SH-SY5Y (cell line): ENCODE results near the gene SERPINH1.

Source experiments
- GATA2 ChIP-seq: IDR thresholded peaks from 2 replicates; pipeline ENCODE4 v1.6.1; 2011; ENCODE audit warnings: mild to moderate bottlenecking, low read depth, low read length
- GATA3 ChIP-seq: IDR thresholded peaks from 2 replicates; pipeline ENCODE4 v1.6.1; 2011; ENCODE audit warnings: low read depth, mild to moderate bottlenecking, low read length, moderate library complexity

SERPINH1 gene

DNA sequence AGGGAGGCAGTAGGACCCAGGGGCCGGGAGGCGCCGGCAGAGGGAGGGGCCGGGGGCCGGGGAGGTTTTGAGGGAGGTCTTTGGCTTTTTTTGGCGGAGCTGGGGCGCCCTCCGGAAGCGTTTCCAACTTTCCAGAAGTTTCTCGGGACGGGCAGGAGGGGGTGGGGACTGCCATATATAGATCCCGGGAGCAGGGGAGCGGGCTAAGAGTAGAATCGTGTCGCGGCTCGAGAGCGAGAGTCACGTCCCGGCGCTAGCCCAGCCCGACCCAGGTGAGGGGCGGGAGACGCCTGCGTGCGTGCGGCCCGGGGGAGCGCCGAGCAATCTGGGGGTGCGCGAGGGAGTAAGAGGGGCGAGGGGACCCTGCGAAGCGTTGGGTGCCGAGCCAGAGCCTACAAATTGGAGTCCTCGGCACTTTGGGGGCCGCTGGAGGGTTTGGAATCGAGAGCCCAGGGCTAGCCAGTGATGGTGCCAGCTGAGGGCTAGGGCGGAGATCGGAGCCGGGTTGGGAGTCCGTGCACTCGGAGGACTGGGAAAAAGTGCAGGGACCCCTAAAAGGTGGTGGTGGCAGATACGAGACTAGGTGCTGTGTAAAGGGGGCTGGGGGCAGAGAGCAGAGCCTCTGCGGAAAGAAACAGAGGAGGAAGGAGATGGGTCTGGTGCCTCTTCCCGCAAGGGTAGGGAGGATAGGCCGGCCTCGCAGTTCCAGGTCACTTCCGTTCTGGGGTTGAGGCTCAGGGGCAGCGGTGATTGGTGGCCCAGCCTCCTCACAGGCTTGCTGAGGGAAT lies at the start of gene SERPINH1:
SERPINH1 (plus strand) TSS at position 206 of the 788 bp plus-strand sequence. CDS start 4,097 bp downstream, outside the sequence.
- no peak for TF ChIP-seq GATA2
- TF ChIP-seq GATA3, result no peak

DNA sequence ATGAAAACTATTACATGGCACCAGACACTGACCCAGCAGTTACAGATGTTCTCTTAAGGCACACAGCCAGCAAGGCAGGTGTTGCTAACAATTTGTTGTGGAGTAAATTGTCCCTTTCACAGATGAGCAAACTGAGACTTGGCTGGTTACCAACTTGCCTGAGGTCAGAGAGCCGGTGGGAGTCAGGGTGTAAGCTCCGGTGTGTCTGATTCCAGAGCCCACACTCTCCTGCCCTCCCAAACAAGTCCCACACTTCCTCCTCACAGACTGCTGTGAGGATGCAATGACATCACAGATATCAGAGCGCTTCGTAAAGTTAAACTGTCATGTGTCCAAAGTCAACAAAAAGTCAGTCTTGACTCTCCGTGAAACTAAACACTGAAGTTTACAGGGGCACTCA lies 48.8 kb upstream of the SERPINH1 start:
- TF ChIP-seq GATA3 (no peak), GATA2 (no peak)

DNA sequence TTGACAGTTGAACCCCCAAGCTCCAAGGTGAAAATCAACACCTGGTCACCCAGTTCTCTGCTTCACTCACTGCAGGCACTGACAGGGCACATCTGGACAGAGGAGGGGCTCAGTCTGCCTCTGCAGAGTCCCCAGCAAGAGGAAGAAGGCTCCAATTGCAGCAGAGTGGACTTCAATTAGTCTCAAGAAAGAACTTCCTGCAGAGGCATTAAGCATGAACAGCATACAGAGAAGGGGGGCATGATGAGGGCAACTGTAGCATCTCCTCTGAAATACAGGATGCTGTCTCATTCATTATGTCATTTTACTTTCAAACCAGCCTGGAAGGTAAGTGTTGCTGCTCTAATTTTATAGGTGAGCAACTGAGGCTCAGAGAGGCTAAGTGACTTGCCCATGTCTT lies 47.5 kb upstream of the SERPINH1 start:
- TF ChIP-seq GATA3 (no peak), GATA2 (no peak)

DNA sequence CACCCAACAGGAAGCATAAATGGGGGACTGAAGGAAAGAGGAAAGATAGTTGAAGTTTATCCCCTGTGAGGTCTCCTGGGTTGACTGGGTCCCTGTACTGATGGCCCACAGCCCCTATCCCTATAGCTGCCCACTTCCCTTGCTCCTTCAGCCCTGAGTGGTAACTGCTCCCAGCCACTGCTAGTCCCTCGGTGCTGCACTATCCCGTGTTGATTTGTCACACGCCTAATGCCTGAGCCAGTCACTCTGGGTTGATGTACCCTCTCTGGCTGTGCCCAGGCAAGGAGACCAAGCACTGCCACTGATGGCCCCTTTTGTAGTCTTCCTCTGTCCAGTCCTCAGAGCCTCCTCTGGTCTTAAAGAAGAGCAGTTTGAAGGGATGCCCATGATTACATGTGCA lies 45.9 kb upstream of the SERPINH1 start:
- TF ChIP-seq GATA3 (no peak), GATA2 (no peak)

DNA sequence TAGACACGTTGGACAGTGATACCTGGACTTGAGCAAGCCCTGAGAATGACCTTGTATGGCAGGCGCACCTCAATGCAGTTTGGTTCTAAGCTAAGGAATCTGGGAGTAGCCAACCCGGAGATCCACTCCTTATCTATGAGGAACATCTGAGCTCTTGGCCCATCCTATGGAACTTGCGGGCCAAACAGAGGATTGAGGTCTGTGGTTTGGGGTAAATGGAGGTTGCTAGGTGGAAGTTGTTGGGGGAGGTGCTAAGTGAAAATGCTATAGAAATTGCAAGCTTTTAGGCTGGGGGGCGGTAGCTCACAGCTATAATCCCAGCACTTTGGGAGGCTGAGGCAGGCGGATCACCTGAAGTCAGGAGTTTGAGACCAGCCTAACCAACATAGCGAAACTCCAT lies 45.2 kb upstream of the SERPINH1 start:
- TF ChIP-seq GATA3, result no peak
- no peak for TF ChIP-seq GATA2

DNA sequence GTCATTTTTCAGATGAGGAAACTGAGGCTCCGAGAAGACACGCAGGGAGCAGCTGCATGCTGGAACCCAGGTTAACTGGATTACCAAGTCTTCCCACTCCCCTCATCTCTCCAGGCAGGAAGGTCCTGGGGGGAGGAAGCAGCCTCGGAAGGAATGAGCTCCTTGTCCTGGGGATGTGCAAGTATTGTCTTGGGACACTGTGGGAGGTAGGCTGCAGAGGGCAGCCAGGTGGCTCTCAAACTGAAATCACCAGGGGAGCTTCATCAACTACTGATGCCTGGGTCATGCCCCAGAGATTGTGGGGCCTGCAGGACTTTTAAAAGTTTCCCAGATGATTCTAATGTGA lies 43.9 kb upstream of the SERPINH1 start:
- TF ChIP-seq GATA2 (no peak), GATA3 (no peak)

DNA sequence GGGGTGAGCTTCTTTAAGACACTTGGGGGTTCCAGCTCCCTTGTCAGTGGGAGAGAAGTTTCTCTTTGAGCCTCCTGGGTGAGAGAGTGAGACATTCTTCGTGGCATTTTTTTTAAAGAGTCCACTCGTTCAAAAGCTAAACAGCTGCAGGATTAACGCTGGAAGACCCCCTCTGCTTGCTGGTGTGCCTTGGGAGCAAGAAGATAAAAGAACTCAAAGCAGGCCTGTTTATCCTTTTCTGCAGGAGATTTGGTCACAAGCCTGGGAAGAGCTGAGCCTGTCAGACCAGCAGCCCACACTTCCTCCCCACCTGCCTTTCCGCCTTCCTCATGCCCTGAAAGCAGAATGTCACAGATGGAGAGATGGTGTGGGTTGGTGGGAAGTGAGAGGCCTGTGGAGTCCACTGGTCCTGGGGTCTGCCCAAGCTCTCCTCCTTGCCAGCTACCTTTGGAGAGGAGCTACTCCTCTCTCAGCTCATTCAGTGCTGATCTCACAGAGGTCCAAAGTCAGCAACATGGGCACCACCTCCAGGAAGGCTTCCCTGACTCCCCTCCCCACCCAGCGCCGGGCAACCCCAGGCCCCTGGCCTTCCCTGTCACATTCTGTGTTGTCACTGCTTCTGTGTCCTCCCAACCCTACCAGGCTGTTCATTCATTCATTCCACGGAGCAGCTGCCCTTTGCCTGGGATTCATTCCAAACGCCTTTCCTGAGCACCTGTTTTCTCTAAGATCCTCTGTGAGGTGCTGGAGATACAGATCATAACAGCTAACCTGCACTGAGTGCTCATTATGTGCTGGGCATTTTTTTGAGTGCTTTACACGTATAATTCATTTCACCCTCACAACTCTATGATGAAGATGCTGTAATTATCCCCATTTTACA lies 43.0 kb upstream of the SERPINH1 start:
- TF ChIP-seq GATA2, result no peak
- TF ChIP-seq GATA3, result no peak

DNA sequence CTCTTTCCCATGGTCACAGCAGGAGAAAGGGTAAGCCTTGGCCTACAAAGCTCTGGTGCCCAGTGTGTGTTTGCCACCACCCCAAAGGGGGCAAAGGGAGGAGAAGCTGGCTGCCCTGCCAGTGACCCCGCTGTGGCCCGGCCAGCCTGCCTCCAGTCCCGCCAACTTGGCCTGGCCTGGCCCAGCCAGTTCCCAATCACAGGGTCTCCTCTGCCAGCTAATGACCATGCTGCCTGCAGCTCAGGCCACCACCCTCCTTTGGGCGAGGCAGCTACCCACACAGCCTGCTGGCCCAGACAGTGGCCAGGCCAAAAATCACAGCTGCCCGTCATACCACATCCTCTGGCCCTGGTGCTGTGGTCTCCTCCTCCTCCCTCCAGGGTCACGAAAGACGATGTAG lies 41.4 kb upstream of the SERPINH1 start:
- no peak for TF ChIP-seq GATA2

DNA sequence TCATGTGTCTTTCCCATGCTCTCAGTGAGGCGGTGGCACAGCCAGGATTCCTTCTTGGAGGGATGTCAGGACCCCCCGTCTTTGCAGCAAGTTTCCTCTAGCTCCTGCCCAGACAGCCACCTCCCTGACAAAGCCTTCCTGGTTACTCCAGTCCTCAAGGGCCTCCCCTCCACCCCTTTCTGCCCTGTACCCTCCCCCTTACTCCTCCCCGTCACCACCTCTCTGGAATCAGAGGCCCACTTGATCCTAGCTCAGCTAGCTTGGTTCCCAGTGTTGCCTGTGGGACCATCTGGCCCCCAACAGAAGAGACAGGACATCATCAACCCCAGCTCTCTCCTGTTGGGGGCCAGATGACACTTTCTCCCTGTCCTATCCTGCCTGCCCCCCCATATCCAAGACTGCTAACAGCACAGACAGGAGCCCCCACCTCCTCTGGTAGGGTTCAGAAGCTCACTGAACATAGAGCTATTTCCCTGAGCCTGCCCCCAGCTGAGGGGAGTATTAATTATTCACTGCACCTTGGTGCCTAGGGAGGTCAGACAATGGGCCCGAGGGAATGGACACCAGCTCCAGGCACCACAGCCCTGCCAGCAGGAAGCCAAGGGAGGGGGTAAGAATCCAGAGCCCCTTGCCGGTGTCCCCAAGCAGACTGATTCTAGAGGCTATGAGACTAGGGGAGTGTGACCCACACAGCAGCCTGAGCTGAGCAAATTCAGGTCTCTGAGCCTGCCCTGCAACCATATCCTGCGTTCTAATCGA lies 39.6 kb upstream of the SERPINH1 start:
- TF ChIP-seq GATA3 (no peak), GATA2 (no peak)

DNA sequence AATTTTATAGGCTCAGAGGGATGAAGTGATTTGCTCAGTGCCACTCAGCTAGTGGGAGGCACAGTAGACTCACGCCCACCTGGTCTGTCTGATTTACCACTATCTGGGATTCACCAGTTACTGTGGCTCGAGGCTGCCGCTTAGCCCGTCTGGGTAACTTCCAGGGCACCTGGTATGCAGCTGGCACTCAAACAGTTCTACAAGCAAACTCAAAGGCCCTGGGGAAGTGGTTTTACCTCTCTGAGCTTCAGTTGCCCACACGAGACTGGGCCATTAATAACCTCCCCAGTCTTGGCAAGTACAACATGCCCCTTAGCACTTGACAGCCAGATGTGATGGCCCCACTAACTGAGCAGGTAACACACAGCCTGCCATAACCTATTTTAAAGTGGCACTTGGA lies 38.9 kb upstream of the SERPINH1 start:
- TF ChIP-seq GATA3, result no peak
- TF ChIP-seq GATA2, result no peak

DNA sequence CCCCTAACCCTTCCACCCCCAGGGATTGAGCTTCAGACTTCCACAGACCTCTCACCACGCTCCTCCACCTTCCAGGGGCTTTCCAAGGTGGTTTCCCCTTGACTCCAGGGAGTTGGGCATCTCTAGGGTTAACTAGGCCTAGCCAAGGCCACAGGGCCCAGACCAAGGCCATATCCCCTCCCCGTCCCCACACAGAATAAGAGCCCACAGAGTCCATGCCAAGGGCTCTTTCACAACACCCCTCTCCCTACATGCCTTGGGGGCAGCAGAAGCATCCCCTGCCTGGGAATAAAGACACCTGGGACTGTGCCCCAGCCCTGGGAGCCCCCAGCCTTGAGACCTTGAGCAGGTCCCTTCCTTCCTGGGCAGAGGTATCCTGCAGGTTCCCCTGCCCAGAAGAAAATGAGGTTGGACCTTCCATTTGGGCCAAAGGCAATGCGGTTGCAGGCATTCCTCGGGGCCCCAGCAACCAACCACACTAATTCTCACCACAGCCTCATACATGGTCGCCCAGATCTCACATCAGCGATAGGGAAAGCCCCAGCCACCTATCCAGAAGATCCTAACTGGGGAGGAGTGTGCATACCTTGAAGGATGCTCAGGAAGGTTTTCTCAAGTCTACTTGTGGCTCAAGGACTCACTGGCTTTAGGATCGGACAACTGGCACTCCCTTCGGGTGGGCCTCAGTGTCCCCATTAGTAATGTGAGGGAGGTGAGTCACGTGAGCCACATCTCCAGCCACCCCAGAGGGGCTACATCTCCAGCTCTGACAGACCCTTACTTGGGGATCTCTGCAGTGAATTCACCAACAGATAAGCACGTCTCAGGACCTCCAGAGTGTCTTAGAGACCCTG lies 38.0 kb upstream of the SERPINH1 start:
- TF ChIP-seq GATA2, result no peak
- TF ChIP-seq GATA3, result no peak

DNA sequence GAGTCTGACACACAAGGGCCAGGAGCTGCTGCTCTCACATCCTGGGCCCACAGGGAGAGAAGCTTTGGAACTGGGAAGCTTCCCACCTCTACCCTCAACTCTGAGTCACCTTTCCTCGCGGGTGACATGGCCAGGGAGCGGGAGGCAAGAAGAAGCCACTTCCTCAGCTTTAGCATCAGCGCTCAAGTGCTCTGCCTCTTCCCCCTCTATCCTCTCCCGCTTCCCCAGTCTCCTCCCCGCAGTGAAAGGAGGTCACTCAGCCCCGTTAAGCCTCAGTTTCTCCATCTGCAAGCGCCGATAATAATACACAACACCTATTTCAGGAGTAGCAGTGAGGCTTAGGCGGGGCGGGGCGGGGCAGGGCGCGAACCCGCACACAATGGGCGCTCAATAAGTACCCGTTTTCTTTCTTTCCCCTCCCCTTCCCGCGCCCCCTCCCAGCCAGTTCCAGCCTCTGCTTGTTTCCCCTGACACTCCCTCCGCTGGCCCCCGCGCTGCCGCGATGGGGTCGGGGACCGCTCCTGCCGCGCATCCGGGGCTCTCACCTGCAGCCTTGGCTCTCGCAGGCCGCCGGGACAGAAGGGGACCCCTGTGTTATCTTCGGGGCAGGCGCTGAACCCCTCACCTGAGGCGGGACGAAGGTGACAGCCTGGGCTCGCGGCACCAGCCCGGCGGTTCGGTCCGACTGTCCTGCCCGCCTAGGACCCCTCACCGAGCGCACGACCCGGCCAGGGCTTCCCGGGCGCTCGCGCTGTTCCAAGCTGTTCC lies 37.2 kb upstream of the SERPINH1 start:
- TF ChIP-seq GATA2 (no peak), GATA3 (no peak)
